ENCODE results near the gene CDO1.

Gene CDO1

DNA sequence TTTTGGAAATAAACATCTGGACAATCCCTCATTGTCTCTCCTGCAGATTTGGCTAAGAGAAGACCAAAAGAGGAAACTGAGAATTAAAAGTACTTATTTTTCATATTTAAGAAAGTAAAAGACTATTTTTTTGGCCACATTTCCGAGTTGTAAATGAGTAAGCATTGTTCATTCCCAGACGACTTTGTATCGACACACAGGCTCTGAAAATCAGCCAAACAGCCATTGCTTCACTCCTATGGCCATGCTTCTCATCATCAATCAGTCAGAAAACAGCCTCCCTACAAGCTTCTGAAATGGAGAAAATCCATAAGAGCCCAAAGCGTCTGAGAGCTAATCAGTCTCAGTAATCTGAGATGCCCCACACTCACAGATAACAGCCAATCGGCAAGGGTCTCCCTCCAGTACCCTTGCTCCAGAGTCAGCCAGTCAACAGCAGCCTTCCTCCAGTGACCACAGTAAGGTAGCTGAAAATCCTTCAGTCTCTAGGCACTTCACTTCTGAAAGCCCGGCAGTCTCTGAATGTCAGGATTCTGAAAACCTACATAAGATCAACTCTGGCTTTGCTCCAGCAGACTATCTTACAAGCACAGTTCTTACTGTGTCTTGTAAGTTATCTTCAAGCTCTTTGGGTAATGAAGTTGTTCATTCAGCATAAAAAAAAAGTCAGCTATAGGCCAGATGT lies 30.9 kb downstream of the CDO1 start:
- DNase-seq (ENCODE audit: low spot score), result no peak

DNA sequence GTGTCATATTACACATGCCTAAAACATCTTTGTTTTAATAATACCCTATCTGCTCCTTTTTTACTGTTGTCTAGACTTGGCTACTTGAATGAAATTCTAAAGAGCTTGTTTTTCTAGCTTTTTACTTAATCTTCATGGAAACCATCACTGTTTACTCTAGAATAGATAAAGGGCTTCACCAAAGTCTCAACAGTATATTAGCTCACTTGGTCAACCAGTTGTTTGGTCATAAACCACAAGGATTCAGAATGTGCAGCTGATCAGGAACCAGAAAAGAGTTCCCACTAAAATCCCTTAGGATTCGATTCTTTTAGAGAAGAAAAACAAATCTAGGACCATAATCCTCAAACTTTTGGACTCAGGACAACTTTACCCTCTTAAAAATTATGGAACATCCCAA lies 38.0 kb downstream of the CDO1 start:
- DNase-seq (ENCODE audit: low spot score), result no peak

DNA sequence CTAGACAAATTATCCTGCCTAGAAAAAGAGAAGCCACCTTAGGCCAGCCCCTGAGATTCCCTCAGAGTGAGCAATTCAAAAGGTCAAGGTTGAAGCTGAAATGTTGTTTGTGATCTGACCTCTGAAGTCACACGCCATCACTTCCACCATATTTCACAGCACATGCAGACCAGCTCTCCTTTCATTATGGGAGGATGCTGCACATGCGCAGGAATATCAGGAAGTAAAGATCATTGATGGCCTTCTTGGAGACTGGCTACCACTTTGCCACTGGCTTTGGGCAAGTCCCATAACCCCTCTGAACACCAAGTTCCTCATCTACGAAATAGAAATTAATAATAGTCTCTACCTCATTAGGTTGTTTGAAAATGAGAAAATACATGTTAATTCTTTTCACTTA lies 39.5 kb downstream of the CDO1 start:
- DNase-seq (ENCODE audit: low spot score), result no peak

DNA sequence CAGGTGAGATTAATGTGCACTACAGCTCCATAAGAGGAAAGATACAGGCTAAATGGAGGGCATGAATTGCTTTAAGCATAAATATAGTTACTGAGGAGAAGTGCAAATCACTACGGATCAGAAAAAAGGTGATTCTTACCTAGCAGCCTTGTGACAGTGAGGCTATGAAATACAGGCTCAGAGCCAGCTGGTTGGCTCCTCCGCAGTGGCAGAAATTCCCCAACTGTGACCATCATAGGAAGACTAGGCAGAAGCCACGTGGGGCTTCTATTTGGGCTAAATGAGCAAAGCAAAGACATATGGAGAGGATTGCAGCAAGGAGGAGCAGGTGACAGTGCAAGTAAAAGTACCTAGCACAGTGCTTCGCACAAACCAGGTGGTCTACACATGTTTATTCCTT lies 40.5 kb downstream of the CDO1 start:
- no peak for DNase-seq (ENCODE audit: low spot score)

DNA sequence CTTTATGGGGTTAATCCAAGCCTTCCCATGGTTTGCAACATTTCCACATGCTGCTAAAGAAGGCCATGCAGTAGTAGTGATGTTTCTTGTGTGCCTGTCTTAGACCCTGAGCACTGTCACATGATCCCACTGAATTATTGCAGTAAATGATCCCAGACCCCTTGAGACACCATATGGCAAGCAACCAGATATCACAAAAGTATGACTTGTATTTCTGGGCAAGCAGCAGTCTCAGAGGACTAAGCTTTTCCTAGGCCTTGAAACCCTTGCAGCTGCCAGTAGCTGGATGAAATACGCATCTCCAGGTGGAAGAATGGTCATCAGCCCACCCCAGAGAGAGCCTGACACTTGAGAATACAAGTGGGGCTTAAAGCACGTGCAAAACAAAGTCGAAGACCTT lies 41.8 kb downstream of the CDO1 start:
- DNase-seq (ENCODE audit: low spot score), result no peak

DNA sequence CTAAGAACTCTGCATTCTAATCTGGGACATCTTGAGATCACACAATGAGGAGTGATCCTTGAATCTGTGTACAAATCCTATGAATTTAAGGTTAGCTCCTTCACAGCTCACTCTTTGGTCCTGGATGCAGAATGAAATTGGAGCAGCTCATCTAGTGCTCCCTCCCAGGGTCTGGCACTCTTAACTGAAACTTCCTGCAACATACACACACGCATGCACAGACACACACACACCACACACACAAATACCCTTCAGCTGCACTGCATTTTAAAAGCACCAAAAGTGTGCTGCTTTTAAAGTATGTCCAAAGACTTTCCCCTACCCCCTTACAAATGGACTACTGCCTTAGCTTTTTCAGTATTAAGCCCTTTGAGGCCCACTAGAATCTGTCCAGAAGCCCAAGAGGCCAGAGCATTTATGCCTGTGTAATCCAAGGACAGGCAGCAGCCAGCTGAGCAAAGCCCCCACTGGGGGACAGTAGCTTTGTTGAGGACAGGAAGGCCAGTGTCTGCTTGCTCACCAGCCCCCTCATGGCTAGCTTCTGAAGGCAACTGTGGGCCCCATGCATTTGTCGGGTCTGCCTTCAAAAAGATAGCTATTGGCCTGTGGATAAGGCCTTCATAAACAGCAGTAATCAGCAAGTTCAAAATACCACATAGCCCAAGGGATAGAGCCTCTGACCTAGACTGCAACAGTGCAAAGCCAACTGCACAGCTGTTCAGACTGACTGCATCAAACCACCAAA lies 43.6 kb downstream of the CDO1 start:
- no peak for DNase-seq (ENCODE audit: low spot score)

DNA sequence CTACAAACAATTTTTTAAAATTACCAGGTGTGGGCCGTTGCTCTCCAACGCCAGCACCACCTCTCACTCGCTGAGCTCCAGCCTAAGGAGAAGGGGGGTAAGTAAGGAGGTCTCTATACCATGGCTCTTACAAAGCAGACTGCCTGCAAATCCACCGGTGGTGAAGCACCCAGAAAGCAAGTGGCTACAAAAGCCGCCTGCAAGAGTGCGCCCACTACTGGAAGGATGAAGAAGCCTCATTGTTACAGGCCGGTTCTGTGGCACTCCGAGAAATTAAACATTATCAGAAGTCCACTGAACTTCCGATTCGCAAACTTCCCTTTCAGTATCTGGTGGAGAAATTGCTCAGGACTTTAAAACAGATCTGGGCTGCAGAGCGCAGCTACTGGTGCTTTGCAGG lies 46.0 kb downstream of the CDO1 start:
- no peak for DNase-seq (ENCODE audit: low spot score)

DNA sequence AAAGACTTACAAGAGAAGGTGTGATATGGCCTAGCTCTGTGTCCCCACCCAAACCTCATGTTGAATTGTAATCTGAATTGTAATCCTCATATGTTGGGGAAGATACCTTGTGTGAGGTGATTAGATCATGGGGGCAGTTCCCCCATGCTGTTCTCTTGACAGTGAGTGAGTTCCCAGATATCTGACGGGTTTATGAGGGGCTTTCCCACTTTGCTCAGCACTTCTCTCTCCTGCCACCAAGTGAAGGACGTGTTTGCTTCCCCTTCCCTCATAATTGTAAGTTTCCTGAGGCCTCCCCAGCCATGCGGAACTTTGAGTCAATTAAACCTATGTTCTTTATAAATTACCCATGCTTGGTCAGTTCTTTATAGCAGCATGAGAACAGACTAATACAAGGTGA lies 49.0 kb downstream of the CDO1 start:
- DNase-seq (ENCODE audit: low spot score), result no peak

DNA sequence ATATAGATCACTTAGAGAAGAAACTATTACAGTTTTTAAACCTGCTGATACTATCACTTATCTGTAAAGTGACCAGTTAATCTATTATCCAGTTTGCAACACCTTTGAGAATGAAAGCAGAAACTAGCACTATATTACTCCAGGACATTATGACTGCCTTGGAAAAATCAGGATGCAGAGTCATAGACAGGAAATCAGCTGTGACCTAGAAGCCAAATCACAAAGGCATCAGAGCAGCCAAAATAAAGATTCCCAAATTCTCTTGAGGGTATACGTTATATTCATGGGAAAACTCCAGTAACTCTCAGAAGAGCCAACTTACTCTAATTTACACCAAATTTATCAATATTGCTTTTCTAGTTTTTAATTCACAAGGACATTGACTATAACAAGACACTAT lies 49.9 kb downstream of the CDO1 start:
- no peak for DNase-seq (ENCODE audit: low spot score)

DNA sequence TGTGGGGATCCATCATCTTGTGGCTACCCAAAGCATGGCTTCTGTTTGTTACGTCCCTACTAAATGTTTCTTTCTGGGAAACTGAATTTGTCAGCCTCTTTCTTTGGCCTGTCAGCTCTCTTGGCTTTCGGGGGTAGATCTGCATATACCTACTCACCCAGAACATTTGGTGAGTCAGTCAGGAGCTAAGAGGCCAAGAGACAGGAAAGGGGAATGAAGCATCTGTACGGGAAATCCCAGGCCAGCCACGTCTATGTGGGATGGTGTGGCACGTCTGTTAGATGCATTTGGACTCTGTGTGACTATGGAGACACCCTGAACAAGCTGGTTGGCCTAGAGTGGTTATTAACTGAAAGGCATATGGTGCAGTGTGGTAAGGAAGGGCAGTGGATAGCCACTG lies 58.1 kb downstream of the CDO1 start:
- DNase-seq (ENCODE audit: low spot score), result no peak

DNA sequence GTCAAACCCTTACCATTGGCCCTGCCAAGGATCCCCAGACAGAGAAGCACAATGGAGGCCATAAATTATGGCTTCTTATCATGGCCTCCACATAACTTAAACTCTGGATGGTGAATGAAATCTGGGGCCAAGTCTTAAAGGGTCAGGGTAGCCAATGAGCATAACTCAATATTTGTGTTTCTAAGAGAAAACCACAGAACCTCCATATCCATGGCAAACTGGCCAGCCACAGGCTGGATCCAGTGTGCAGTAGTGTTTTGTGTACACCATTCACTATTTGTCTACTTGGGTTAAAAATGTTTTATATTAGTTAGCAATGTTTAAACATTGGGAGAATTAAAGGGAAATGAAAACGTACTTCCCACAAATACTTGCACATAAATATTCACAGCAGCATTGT lies 60.8 kb downstream of the CDO1 start:
- DNase-seq (ENCODE audit: low spot score), result no peak
